HG03469 (cell line): ENCODE measurements around the gene UBE2A.

Experiments used
- ATAC-seq: cut with Tn5 transposase; IDR thresholded peaks from one replicate; pipeline ENCODE4 v1.9.1; 2021; ENCODE audit warnings: mild to moderate bottlenecking, moderate library complexity, moderate number of reproducible peaks; ENCODE audit not compliant: unreplicated experiment

UBE2A gene

DNA sequence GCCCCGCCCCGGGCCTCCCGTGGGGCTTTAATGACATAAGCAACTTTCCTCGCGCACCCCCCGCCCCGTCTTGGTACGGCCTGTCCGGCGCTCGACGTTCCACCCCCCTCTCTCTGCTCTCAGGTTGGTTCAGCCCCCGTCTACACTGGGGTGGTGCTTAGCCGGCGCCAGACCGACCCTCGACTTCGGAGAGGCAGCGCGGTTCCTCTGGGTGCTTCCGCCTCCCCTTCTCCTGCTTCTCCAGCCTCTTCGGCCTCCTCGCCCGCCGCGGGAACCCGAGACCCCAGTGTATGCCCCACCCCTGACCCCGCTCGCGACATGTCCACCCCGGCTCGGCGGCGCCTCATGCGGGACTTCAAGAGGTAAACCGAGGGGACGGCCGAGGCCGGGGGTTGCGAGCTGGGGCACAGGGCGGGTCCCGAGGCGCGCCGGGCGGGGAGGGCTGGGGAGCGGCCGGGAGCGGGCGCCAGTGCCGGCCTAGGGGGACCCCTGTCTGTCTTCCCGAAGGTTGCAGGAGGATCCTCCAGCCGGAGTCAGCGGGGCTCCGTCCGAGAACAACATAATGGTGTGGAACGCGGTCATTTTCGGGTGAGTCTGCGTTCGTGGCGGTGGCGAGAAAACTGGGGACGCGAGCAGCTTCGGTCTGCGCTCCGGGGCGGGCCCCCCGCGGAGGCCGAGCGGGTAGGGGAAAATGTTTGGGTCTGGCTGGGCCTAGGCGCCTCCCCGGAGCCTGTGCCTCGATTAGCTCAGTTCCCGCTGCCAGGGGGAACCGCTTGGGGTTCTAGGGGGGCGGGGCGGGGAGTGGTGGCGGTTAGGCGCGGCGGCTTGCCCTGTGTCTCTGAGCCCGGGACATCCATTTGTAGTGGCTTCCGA lies at the start of gene UBE2A:
Gene UBE2A, plus strand, starts transcription at position 170 of the 873 bp plus-strand sequence. Its CDS starts 149 bp downstream, at position 319.
- peak; percentile 38 for ATAC-seq

DNA sequence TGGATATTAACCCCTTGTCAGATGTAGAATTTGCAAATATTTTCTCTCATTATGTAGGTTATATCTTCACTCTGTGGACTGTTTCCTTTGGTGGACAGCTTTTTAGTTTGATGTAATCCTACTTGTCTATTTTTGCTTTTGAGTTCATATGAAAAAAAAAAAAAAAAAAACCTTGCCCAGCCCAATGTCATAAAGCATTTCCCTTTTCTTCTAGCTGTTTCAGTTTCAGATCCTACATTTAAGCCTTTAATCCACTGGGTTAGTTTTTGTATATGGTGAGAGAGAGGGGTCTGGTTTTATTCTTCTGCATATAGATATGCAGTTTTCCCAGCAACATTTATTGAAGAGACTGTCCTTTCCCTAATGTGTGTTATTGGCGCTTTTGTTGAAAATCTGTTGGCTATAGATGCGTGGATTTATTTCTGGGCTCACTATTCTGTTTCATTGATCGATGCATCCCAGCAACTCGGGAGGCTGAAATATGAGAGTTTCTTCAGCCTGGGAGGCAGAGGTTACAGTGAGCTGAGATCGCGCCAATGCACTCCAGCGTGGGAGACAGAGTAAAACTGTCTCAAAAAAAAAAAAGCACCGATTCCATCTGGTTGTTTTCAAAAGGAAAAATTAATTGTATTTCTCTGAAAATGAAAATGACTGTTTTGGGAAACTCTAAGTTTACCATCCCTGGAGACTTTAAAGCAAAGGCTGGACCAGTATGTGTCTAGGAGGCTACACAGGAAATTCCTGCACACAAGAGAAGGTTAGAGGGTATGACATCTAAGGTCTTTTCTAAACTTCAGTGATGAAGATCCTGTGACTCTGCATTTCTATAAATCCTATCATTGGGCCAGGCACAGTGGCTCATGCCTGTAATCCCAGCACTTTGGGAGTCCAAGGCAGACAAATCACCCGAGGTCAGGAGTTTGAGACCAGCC lies 44.8 kb upstream of the UBE2A start:
- ATAC-seq = no peak

DNA sequence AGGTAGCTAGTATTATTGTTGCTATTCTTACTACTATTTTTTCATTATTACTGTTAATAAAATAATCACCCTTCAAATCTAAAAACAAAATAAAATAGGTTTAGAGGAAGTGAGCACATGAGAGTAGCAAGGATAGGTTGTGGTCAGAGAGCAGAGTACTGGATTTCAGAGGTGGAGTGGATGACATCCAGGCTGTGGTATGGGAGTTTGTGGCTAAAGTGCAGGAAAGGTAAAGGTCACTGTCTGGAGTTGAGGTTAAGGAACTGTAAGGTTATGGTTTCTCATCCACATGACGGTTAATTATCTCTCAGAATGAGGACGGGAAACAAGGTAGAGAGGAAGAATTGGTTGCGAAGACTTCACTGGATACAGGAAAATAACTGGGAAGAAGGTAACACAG lies 36.9 kb upstream of the UBE2A start:
- no peak for ATAC-seq

DNA sequence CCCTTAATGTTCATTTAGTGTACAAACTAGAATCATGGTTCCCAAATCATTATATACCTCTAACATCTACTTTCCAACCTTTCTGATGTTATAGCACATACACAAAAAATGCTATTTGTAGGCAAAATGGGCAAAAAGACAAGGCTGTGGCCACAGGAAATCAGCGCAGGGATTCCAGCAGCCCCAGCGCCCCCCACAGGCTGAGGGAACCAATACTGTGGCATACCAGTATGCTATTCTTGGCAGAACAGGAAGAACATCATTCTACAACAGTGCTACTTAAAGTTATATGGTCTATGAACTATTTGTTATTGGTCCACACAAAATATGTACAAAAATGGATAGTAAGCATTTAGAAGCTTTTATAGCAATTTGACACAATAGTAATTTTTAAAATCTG lies 34.5 kb upstream of the UBE2A start:
- no peak for ATAC-seq

DNA sequence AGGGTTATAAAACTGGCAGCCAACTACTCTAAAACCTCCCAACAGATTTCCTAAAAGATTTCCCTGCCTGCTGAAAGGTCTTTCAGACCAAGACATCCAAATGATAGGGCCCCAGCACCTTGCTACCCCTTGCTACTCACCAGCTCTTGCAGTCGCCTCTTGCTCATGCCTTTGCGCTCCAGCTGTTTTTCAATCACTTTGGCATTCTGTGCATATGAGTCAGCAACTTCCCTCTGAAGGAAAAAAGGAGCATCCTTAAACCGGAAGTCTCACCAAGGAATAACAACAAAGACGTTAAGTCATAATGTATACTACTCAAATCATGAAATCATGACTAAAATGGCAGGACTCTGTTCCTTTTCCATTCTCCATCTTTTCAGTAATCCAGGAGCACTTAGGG lies 33.2 kb upstream of the UBE2A start:
- ATAC-seq = no peak

DNA sequence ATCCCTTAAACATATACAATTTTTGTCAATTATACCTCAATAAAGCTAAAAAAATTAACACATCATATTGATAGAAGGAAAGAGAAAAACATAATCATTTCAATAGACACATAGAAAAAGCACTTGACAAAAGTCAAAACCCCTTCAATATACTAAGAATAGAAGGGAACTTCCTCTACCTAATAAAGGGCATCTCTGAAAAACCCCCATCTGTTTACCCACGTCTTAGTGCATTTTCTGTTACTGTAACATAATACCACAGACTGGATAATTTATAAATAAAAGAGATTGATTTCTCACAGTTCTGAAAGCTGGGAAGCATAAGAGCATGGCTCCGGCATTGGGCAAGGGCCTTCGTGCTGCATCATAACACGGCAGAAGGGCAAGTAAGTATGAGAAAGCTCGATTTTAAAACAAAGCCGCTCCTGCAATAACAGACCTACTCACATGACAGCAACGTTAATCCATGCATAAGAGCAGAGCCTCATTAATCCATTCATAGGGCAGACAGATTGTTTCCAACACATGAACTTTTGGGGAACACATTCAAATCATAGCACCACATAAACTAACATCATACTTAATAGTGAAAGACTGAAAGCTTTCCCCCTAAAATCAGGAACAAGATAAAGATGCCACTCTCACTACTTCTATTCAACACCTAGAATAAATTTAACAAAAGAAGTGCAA lies 24.9 kb upstream of the UBE2A start:
- ATAC-seq = no peak

DNA sequence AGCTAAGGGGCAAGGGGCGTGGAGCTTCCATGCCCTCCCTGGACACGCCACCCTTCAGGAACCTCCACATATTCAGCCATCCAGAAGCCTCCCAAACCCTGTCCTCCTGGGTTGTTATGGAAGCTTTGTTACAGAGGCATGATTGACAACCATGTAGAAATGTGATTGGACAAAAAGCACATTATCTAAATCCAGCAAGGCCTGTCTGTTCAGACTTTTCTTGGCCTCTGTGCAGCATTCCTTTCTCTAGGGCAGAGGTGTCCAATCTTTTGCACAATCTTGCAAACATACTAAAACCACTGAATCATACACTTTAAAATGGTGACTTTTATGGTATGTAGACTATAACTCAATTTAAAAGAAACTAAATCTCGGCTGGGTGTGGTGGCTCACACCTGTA lies 21.9 kb upstream of the UBE2A start:
- ATAC-seq = no peak

DNA sequence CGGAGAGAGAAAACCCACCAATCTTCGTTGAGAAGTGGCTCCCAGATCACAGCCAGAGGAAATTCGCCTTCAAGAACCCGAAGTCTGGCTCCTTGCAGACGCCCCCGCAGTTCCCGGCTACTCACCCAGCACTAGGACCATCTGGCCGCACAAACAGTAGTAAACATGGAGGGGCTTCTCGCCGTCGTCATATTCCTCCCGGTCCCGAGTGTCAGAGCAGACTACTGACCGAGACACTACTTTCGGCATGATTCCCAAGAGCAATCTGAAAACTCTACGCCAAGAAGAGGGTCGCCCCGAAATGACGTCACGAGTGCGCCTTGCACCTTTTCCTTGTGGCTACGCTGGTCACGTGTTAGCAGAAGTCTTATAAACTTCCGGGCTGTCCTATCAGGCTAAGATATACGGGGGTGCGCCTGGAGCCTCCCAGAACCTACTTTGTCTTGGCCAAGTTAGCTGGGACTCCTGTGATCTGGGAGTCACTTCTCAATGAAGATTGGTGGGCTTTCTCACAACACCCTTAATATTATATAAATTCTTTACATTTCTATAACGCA lies 9.2 kb upstream of the UBE2A start, which contains the start of gene STEEP1:
Gene STEEP1, minus strand, starts transcription at position 303 of the 557 bp plus-strand sequence. Its CDS starts 54 bp downstream, at position 249.
- ATAC-seq = peak; percentile 70

DNA sequence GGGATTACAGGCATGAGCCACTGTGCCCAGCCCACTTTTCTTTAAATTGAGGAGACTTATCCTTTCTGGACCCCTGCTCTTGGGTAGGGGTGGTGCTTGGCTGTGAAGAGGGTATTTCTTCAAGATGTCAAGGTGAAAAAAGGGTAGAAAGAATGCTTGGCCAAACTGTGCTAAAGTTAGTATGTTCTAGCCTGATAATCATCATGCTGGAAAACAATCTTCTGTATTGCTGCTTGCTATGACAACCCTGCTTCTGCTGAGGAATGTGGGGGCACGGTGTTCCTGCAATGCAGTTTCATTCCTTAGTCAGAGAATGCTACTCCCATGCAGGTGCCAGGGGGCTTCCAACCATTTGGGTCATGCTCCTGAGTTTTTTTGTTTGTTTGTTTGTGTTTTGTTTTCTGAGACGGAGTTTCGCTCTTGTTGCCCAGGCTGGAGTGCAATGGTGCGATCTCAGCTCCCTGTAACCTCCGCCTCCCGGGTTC lies 4.0 kb upstream of the UBE2A start:
- ATAC-seq = no peak

DNA sequence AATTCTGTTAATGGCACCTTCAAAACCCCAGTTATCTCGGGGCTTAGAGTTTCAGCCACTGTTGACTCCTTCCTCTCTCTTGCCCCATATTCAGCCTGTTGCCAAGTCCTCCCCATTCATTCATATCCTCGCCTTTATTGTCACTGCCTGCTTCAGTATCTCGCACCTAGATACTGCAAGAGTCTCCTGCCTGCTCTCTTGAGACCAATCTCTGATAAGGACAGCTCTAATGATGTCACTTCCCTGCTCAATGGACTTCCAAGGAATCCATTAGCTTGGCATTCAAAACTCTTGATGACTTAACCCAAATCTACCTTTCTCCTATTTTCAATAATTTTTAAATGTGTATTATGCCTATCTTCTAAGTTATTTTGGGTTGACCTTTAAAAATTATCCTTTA lies 1.1 kb upstream of the UBE2A start:
- ATAC-seq = no peak

DNA sequence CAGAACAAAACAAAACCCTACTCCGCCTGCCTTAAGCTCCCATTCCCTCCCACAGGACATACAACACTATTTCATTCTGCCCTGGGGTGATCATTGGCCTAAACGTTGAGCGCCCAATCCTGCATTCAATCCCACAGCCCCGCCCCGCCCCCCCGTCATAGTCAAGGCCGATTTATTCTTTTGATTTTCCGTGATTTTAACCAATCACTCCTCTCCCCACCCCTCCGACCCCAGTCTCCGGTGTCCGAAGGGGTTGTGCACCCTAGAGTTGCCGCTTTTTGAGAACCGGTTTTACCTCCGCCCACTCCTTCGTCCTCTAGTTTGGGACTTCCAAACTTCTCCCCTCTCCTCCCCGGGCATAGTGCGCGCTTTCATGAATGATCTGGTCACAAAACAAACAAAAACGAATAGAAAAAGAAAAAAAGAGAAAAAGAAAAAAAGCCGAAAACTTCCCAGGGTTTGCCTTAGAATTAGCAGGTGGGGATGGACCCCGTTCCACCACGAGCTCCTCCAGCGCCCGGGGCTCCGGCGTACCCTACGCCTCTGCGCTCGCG lies 446 bp upstream of the UBE2A start:
- ATAC-seq = peak; percentile 45

DNA sequence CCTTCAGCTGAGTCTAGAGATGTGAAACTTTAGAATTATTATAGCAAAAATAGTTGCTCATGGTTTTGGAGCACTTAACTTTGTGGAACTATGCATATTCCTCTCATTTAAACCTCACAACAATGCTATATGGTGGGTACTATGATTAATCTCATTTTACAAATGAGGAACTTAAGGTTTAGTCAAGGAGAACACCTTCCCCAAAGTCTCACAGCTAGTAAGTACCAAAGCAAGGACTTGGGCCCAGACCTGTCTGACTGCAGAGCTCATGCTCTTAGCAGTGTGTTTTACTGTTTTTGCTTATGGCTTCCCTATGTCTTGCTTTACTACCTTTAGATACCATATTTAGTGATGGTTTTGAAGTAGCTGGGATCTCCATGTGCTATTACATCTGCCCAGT lies 5.1 kb downstream of the UBE2A start:
- no peak for ATAC-seq

DNA sequence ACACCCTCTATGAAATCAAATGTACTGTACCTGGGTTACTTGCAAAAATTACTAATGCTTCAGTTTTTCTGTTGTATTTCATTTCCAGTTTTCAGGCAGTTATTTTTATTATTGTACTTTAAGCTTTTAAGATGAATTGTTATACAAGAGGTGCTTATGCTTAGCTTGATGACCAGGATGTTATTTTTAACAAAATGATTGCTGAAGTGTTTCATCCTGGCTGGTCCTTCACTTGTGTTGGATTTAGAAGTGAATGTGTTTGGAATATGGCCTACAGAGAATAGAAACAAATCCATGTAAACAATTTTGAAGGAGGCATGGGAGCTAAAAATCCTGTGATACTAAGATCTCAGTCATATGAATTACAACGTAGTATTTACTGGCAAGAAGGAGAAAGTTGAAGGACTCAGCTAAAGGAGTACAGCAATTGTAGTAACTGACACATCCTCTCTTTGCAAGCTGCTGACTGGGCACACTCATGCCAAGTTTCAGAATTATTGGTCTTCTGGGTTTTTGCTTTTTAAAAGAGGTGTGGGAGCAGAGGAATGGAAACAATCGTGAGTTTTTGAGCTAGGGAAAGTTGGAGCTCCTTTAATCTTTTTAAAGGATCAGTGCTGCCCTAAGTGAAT lies 9.2 kb downstream of the UBE2A start:
- ATAC-seq = no peak

DNA sequence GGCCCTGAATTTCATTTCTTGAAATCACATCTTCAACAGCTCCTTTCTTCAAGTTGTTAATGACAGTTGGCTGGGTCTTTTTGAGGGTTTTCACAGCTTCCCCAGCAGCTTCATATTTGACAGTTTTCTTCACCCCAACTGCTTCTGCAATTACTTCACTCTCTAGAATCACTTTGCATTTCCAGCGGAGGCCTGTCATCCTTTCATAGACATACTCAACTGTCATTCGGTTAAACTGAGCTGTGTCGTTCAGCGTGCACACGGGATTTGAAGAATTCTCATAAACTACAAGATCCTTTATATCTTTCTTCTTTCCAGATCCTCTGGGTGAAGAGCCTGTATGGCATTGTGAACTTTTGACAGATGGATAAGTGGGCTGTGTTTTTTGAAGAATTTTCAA lies 15.4 kb downstream of the UBE2A start:
- ATAC-seq = no peak

DNA sequence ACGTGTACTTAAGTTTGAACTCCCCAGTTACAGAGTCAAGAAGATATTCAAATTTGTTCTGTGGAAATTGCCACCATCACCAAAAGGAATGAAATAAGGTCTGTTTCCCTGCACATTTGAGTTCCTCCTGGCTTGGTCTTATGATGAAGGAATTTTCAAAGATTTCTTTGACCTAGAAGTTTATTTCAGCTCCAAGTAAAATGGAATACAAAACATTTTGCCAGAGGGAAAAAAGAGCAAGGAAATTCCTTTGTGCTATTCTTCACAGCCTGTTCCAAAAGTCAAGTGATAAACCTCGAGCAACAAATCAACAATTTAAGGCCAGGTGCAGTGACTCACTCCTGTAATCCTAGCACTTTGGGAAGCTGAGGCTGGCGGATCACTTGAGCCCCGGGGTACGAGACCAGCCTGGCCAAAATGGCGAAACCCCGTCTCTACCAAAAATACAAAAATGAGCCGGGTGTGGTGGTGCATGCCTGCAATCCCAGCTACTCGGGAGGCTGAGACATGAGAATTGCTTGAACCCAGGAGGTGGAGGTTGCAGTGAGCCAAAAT lies 28.4 kb downstream of the UBE2A start:
- no peak for ATAC-seq

DNA sequence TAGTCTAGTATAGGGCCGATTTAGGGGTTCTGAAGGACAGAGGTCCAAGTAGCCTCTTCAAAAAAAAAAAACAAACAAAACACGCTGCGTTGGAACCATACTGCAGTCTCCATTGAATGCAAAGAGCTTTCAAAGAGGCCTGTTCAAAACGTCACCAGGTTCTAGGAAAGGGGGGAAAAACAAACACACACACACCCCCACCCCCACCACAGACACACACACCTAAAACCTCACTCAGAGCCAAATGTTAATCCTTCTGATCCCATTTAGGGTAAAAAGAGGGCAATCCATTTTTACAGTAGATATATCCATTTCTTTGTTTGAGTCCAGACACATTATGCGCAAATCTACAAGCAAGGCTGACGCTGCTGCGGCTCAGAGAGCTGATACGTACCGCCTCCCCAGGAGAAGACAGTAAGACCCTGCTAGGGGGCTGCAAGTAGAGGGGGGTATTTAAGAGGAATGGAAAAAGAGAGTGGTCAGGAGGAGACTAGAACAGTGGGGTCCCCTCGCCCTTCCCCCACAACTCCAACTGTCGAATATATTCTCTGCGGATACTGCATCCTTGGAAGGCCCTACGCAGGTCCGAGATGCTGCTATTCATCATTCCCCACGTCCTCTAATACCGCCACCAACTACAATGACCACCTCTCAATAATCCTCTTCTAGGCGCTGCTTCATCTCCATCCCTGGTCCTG lies 30.6 kb downstream of the UBE2A start:
- no peak for ATAC-seq

DNA sequence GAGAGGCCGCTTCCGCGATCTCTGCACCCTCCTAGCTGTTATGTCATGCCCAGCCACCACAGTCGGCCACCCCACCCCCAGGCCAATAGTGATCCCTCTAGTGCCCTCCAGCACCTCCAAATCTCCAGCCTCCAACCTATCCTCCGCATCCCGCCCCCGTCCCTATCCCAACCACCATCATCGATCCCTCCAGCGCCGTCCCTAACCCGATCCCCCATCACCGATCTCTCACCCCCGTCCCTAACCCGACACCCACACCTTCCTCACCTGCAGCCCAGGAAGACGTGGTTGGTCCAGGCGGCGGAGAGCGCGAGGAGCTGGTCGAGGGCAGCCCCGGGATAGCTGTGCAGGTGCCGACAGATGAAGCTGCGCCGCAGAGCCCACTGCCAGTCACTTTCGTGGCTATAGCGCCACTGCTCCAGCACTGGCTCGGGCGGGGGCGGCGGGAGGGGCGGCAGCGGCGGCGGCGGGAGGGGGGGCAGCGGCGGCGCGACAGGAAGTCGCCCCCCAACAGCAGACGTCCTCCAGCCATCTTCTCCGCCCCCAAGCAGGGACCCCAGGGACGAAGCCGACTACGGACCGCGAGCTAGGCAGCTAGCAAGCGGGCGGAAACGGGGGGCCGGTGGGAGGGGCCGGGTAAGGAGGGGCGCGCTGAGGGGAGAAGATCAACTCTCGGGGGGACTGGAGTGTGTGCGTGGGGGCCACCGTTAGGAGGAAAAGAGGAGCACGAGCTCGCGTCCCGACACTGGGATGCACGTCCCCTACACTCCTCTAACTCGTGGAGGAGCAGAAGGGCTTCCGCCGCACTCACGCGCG lies 31.3 kb downstream of the UBE2A start:
- ATAC-seq = no peak
